Measurements from ENCODE around the gene TOPAZ1.

Gene TOPAZ1

GRCh38 chr3:44264146-44264545 is 22.5 kb downstream of the TOPAZ1 start:
- in situ Hi-C loops (cut with HindIII; ENCODE audit: low sequenced_read_pairs) = no loop called here
- no peak for DNase-seq (ENCODE audit: low read depth, low spot score)
- H3K4me3 ChIP-seq (ENCODE audit: low read depth, low read length) = no peak overlapping the region
- TF ChIP-seq CTCF (IDR thresholded peaks at IDR 0.05; ENCODE audit: low read depth, low read length) = no peak

- no peak overlapping the region for H3K4me3 ChIP-seq (ENCODE audit: low read depth, low read length)
- no peak for DNase-seq (ENCODE audit: low read depth, low spot score)
- in situ Hi-C loops (cut with HindIII; ENCODE audit: low sequenced_read_pairs) = no loop called here
- no peak for TF ChIP-seq CTCF (IDR thresholded peaks at IDR 0.05; ENCODE audit: low read depth, low read length)
Observed at GRCh38 chr3:44265815-44266214, 24.1 kb downstream of the TOPAZ1 start.

GRCh38 chr3:44272191-44272590 is 30.5 kb downstream of the TOPAZ1 start:
- in situ Hi-C loops (cut with HindIII; ENCODE audit: low sequenced_read_pairs) = no loop called here
- no peak overlapping the region for H3K4me3 ChIP-seq (ENCODE audit: low read depth, low read length)
- no peak for DNase-seq (ENCODE audit: low read depth, low spot score)
- no peak for TF ChIP-seq CTCF (IDR thresholded peaks at IDR 0.05; ENCODE audit: low read depth, low read length)

- no peak for DNase-seq (ENCODE audit: low read depth, low spot score)
- H3K4me3 ChIP-seq (ENCODE audit: low read depth, low read length) = no peak overlapping the region
- in situ Hi-C loops (cut with HindIII; ENCODE audit: low sequenced_read_pairs) = no loop called here
- no peak for TF ChIP-seq CTCF (IDR thresholded peaks at IDR 0.05; ENCODE audit: low read depth, low read length)
Observed at GRCh38 chr3:44277925-44278324, 36.2 kb downstream of the TOPAZ1 start.

- TF ChIP-seq CTCF (IDR thresholded peaks at IDR 0.05; ENCODE audit: low read depth, low read length) = no peak
- H3K4me3 ChIP-seq (ENCODE audit: low read depth, low read length) = no peak overlapping the region
- no peak for DNase-seq (ENCODE audit: low read depth, low spot score)
- in situ Hi-C loops (cut with HindIII; ENCODE audit: low sequenced_read_pairs) = no loop called here
Observed at GRCh38 chr3:44280077-44280476, 38.4 kb downstream of the TOPAZ1 start.

GRCh38 chr3:44280631-44281030 is 38.9 kb downstream of the TOPAZ1 start:
- no peak overlapping the region for H3K4me3 ChIP-seq (ENCODE audit: low read depth, low read length)

More at GRCh38 chr3:44280631-44281030, 38.9 kb downstream of the TOPAZ1 start:
- DNase-seq (ENCODE audit: low read depth, low spot score) = no peak
- in situ Hi-C loops (cut with HindIII; ENCODE audit: low sequenced_read_pairs) = no loop called here
- TF ChIP-seq CTCF (IDR thresholded peaks at IDR 0.05; ENCODE audit: low read depth, low read length) = no peak
